Muscle layer of colon (tissue), 2 donors: ENCODE measurements around the gene PLB1.
"Not testable (repeated sequence)": the region's sequence is repeated elsewhere in the genome, so short reads cannot be mapped to it uniquely, and the experiment has no call there.

Source experiments
- H3K27ac ChIP-seq: one replicate; pipeline ENCODE4 v1.7.0; 2013; ENCODE audit warnings: low read depth, mild to moderate bottlenecking, low read length, moderate library complexity
- H3K27me3 ChIP-seq, 2 donors: one replicate each; pipeline ENCODE4 v1.7.0; 2013; ENCODE audit warnings: low read length in 2 of 2, mild to moderate bottlenecking in 2 of 2; ENCODE audit not compliant: insufficient read depth in 2 of 2, control insufficient read depth in 1 of 2
- H3K36me3 ChIP-seq: one replicate; pipeline ENCODE4 v1.7.0; 2013; ENCODE audit warnings: mild to moderate bottlenecking, low read length; ENCODE audit not compliant: insufficient read depth
- H3K4me1 ChIP-seq: one replicate; pipeline ENCODE4 v1.7.0; 2013; ENCODE audit warnings: mild to moderate bottlenecking, low read length; ENCODE audit not compliant: insufficient read depth
- H3K4me3 ChIP-seq, 2 donors: one replicate each; pipeline ENCODE4 v1.7.0; 2013; ENCODE audit warnings: low read length in 2 of 2, low read depth in 1 of 2, mild to moderate bottlenecking in 1 of 2, moderate library complexity in 1 of 2
- H3K9ac ChIP-seq: one replicate; pipeline ENCODE4 v1.7.0; 2013; ENCODE audit warnings: low read length
- H3K9me3 ChIP-seq: one replicate; pipeline ENCODE4 v1.7.0; 2013; ENCODE audit warnings: mild to moderate bottlenecking, low read length
- donor health status: abdominal sarcoma.
- donor health status: Adenocarcinoma of cecum.

Gene PLB1

DNA sequence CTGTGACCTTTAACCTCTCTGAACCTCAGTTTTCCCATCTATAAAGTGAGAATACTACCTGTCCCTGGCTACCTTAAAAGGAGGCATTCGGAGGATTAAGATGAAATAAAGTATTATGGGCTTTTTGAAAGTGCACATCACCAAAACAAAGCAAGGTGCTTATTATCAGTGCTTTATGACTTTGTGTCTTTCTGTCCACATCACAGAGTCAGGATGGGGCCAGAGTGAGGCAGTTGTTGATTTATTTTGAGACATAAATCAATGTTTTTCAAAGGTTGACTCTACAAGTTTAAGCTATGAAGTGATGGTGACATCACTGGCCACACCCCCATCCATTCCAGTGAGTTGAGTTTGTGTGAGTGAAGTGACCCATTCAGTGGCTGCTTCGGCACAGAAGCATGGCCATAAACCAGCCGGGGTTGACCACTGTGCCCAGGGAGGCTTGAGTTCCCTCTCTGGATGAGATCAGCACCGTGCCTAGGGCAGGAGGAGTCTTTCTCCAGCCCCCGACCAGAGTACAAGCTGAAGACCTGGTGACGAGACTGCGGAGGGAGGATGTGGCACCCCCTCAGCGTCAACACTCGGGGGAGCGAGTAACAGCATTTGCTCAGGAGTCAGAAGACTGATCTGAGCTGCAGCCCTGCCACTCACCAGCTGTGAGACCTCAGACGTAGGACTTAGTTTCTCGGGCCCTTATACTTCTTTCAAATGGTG is 166.8 kb downstream of the PLB1 start:
- H3K36me3 ChIP-seq, result no peaks in the 10 kb centered on the region
- H3K27ac ChIP-seq, result peak overlapping the region; percentile 67
- no peaks in the 10 kb centered on the region for H3K9me3 ChIP-seq
- no peaks in the 10 kb centered on the region for H3K27me3 ChIP-seq
- H3K4me1 ChIP-seq, result peaks cover 58% of the 10 kb centered on the region
- H3K4me3 ChIP-seq, result no peak overlapping the region
- H3K9ac ChIP-seq, result no peak overlapping the region

DNA sequence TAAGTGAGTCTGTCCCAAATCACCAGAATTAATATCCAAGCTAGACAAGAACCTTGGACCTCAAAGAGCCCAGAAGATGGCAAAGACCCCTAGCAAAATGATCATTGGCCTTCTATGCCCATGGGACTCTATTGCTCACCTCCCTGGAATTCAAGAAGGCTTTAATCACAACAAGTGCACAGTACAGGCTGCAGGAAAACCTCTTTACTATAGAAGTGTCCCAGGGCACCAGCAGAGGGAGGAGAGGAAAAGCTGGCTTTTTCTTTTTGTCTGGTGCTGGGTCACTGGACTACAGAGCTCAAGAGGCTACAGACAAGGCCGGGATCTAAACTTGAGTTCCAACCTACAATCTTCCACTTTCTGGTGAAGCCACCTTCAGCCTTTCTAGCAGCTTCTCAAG is 167.5 kb downstream of the PLB1 start:
- Histone ChIP-seq H3K27me3 (no peaks in the 10 kb centered on the region), H3K27ac (peak overlapping the region; percentile 67), H3K9ac (no peak overlapping the region), H3K9me3 (no peaks in the 10 kb centered on the region), H3K4me3 (no peak overlapping the region), H3K4me1 (peaks cover 58% of the 10 kb centered on the region), H3K36me3 (no peaks in the 10 kb centered on the region)

DNA sequence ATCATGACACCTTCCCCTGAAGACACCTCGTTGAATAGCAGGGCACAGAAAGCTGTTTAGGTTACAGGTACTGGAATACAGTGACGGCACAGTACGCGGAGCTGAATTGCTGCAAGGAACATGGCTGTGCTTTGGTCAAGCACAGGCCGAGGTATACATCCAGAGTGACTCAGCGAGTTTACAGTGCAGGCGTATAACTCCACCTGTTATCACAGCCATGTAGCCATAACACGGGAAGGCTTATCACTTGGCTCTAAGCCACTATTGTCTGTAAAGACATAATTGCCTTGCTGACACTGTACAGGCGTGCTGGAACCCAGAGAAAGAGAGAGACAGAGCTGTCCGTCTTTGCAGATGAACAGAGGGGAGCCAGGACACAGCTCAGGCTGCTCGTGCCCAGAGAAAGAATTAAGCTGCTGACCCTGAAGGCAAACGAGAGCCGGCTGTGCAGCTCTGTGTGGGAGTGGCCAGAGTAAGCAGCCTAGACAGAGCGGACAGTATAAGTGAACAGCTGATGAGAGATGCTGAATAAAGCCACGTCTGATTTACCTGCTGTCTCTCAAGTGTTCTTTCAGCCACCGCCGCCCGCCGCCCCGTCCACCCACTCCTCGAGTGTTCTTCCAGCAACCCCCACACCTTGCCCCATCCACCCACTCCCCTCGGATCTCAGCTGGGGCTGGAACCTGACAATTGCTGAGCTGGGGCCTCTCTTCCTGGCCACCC is 168.4 kb downstream of the PLB1 start:
- Histone ChIP-seq H3K9ac (no peak overlapping the region), H3K4me1 (peaks cover 58% of the 10 kb centered on the region)

DNA sequence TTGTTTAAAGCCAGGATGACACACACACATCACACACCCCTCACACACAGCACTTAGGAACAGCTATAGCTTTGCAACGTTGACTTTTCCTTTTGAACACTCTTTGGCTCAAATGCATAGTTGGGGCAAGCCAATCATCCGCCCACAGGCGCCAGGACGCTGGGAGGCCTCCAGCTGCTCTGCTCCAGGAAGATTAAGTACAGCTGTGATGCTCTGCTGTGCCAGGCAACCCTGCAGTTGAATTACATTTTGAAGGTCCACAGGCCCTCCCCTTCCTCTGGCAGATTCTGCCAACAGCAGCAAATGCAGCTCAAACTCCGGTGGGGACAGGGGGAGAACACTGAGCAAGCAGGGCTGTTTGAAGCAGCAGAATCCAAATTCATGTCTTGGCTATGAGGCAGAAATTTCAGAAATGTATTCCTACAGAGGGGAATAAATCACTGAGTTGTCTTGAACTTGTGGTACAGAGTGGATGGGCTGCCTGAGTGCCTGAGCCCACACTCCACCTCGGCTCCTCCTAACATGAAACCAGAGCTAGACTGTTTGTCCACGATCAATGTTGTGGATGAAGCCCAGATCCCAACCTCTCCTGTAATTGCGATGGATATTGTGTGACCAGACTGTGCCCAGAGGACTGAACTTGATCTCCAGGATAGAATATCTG is 169.3 kb downstream of the PLB1 start:
- no peak overlapping the region for H3K4me3 ChIP-seq
- H3K27me3 ChIP-seq, result no peaks in the 10 kb centered on the region
- no peak overlapping the region for H3K9ac ChIP-seq
- H3K36me3 ChIP-seq, result no peaks in the 10 kb centered on the region
- H3K9me3 ChIP-seq, result no peaks in the 10 kb centered on the region
- H3K27ac ChIP-seq, result peak overlapping the region; percentile 67
- peaks cover 58% of the 10 kb centered on the region for H3K4me1 ChIP-seq

More for the DNA sequence above, 168.4 kb downstream of the PLB1 start:
- no peaks in the 10 kb centered on the region for H3K27me3 ChIP-seq
- no peaks in the 10 kb centered on the region for H3K9me3 ChIP-seq
- no peak overlapping the region for H3K4me3 ChIP-seq
- no peaks in the 10 kb centered on the region for H3K36me3 ChIP-seq
- H3K27ac ChIP-seq, result peak overlapping the region; percentile 67

DNA sequence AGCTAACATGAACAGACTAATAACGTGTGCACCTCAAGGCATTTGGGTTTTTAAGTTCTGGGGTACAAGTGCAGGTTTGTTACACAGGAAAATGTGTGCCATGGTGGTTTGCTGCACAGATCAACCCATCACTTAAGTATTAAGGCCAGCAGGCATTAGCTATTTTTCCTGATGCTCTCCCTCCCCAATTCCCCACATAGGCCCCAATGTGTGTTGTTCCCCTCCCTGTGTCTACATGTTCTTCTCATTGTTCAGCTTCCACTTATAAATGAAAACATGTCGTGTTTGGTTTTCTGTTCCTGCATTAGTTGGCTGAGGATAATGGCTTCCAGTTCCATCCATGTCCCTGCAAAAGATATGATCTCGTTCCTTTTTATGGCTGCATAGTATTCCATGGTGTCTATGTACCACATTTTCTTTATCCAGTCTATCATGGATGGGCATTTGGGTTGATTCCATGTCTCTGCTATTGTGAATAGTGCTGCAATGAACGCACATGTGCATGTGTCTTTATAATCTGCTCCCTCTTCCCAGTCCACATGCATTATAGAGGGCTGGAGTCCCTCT is 170.0 kb downstream of the PLB1 start:
- H3K4me3 ChIP-seq, H3K9ac ChIP-seq, H3K9me3 ChIP-seq, H3K36me3 ChIP-seq, H3K27me3 ChIP-seq: not testable (repeated sequence)
- H3K27ac ChIP-seq, result peak overlapping the region; percentile 67
- peaks cover 58% of the 10 kb centered on the region for H3K4me1 ChIP-seq

DNA sequence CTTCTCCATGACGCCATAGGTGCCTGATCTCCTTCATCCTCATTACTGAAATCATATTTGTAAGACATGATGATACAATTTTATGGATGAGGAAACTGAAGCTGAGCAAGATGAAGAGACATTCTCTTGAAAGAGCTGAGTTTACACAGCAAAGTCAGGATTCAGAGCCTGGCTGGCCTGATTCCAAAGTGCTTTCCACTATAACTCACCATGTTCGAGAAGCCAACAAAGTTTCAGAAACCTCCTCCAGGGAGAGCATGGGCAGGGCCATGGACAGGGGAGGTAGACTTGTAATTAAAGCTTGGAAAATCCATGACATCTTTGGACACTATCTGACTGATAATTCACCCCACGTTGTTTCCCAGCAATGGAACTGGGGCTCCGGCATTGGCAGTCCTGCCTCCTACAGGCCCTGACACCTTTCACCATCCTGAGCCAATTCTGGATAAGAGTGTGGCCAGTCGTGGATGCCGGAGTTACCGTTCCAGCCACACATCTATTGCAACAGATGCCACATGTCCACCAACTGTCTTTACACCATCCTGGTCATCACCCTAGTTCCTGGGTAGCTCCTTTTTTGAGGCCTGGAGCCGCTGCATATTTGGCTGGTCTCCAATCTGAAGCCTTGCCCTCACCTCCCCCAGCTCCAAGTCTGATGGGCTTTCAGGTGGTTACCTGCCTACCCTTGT is 170.8 kb downstream of the PLB1 start:
- Histone ChIP-seq H3K9me3 (no peaks in the 10 kb centered on the region), H3K27ac (peak overlapping the region; percentile 31), H3K4me1 (peaks cover 50% of the 10 kb centered on the region), H3K27me3 (no peaks in the 10 kb centered on the region), H3K9ac (no peak overlapping the region), H3K4me3 (no peak overlapping the region), H3K36me3 (no peaks in the 10 kb centered on the region)

DNA sequence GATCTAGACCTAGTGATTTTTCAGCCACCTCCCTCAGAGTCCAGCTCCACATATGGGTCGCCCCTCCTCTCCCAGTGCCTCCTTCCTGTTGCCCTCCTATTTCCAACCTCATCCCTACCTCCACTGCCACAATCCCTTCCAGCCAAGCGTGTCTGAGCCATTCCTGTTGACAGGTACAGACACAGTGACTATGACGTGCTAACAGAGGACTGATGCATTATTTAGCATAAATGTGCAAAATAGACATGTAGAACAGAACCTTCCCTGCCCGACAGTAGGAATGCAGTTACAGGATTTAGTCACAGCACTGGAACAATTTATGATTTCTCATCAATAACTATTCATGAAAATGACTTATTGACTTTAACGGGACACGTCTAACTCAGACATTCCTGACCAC is 171.4 kb downstream of the PLB1 start:
- H3K27ac ChIP-seq, result no peak overlapping the region

DNA sequence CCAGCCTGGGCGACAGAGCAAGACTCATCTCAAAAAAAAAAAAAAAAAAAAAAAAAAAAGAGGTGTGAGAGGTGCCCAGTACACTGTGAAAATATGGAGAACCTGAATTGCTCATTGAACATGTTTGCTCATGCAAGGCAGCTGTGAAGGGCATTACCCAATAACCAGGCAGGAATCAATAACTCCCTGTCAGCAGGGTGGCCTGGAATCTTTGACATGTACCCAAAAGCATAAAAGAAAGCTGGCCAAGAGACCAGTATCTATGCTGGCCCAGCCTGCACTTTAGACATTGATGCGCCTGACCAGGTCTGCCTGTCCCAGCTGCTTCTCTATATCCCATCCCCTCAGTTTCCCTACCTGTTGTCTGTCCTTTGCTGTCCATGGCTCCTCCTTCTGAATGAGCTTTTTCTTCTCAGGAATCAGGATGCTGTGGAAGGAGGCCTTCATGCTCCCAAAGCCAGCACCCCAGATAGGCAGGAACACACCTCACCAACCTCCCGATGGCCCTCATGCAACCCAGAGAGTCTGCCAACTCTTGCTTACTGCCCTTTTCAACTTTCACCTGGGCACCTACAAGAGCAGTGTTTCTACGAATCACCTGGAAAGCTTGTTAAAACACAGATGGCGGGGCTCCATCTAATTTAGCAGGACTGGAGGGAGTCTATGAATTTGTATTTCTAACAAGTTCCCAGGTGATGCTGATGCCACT is 172.4 kb downstream of the PLB1 start:
- Histone ChIP-seq H3K27ac (no peak overlapping the region), H3K4me3 (no peak overlapping the region), H3K9me3 (no peaks in the 10 kb centered on the region), H3K9ac (no peak overlapping the region), H3K4me1 (peaks cover 34% of the 10 kb centered on the region), H3K36me3 (no peaks in the 10 kb centered on the region), H3K27me3 (no peaks in the 10 kb centered on the region)

More for the DNA sequence above, 171.4 kb downstream of the PLB1 start:
- Histone ChIP-seq H3K9ac (no peak overlapping the region), H3K4me3 (no peak overlapping the region), H3K9me3 (no peaks in the 10 kb centered on the region), H3K27me3 (no peaks in the 10 kb centered on the region), H3K4me1 (peaks cover 44% of the 10 kb centered on the region), H3K36me3 (no peaks in the 10 kb centered on the region)

DNA sequence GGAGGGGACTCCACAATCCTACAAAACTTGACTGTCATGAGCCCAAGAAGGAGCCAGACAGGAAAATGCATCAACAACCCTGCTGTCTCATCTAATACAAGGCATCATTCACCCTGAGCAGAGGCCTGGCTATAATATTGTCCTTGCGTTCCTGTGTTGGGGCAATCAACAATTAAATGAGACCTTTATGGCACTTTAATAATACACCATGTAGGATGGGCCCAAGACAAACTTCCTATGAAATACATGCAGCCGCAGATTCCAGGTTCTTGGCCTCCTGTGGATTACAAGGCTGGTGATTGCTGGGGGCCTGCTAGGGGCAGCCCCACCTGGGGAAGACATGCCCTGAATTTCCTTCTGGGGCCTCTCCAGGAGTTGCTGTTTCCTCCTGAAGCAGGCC is 173.0 kb downstream of the PLB1 start:
- Histone ChIP-seq H3K27ac (no peak overlapping the region), H3K36me3 (no peaks in the 10 kb centered on the region), H3K9me3 (no peaks in the 10 kb centered on the region), H3K4me1 (peaks cover 28% of the 10 kb centered on the region), H3K9ac (no peak overlapping the region), H3K4me3 (no peak overlapping the region), H3K27me3 (no peaks in the 10 kb centered on the region)

DNA sequence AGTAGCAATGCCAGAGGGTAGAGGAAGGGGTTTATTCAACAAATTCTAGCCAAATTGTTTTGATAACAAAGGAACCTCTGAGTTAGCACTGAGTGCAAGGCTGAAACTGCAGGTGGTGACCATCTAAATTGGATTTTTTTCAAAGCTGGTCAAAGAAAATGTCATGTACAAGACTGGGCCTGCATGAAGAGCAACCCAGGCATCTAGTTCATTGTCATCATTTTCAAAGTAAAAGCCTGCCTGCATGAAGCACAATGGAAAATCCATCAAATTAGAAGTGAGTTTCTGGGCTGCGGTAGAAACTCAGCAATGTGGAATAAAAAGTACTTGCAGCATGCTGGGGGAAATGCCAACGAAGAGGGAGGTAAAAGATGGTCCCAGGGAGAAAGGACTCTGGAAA is 175.0 kb downstream of the PLB1 start:
- Histone ChIP-seq H3K4me1 (peaks cover 8% of the 10 kb centered on the region), H3K27ac (no peak overlapping the region), H3K27me3 (no peaks in the 10 kb centered on the region)

More for the DNA sequence above, 175.0 kb downstream of the PLB1 start:
- Histone ChIP-seq H3K9ac (no peak overlapping the region), H3K36me3 (no peaks in the 10 kb centered on the region), H3K4me3 (no peak overlapping the region), H3K9me3 (no peaks in the 10 kb centered on the region)
